Measurements from ENCODE around the gene CNPY2.
A peak's percentile ranks its signal among the peaks of the same experiment; 100 is the strongest.

CNPY2 gene

DNA sequence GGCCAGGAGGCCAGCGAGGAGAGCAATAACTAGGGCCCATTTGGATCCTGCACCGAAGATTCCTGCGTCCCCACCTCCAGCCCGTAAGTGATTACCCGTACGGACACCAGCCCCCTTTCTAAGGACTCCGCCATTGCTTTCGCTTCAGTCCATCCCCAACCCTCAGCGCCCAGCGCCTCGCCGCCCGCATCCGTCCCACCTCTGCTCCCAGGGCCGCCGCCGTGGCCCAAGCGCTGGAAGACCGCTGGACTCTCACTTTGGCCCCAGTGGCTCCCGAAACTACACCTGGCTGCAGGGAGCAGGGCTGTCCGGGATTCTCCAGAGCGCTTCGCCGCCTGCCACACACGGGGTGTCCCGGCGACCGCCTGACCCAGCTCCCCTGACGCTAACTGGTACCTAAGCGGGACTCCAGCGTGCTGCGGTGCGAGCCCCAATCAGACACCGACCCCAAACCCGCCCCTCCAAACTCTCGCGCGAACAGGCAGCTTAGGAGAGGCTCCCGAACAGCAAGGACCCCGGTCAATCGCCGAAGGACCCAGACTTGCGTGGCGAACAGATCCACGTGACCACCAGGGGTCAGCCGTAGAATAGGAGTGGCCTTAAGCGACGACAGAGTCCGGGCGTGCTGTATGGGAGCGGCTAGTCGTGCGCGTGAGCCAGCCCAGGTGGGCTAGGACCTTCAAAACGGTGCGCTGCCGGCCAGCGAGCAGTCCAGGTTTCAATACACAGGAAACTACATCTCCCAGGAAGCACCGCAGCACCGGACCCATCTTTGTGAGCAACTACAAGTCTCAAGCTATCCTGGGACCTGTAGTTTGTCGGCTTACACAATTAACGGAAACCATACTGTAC is at the start of gene CNPY2:
Gene CNPY2, minus strand, starts transcription at position 367 of the 852 bp plus-strand sequence. CDS start 771 bp downstream, outside the sequence.
- Histone ChIP-seq H3K4me2 (ENCODE audit: low read length) (peak within 1 kb of the TSS; percentile 98), H3K79me2 (peaks cover 10% of the 10 kb centered on the region), H3K36me3 (ENCODE audit: control insufficient read depth, insufficient read depth, low read length) (no peaks in the 10 kb centered on the region), H3K4me3 (ENCODE audit: low read depth, low read length) (peak within 1 kb of the TSS; percentile 96), H3K4me1 (peaks cover 10% of the 10 kb centered on the region), H3K9ac (peak within 1 kb of the TSS; percentile 74), H3K27me3 (ENCODE audit: control insufficient read depth, insufficient read depth, low read length) (no peaks in the 10 kb centered on the region), H3K27ac (peak within 1 kb of the TSS; percentile 96), H3K9me3 (ENCODE audit: control insufficient read depth, low read length) (no peaks in the 10 kb centered on the region), H2AFZ (peak within 1 kb of the TSS; percentile 71)
- TF ChIP-seq, protein P1, sequence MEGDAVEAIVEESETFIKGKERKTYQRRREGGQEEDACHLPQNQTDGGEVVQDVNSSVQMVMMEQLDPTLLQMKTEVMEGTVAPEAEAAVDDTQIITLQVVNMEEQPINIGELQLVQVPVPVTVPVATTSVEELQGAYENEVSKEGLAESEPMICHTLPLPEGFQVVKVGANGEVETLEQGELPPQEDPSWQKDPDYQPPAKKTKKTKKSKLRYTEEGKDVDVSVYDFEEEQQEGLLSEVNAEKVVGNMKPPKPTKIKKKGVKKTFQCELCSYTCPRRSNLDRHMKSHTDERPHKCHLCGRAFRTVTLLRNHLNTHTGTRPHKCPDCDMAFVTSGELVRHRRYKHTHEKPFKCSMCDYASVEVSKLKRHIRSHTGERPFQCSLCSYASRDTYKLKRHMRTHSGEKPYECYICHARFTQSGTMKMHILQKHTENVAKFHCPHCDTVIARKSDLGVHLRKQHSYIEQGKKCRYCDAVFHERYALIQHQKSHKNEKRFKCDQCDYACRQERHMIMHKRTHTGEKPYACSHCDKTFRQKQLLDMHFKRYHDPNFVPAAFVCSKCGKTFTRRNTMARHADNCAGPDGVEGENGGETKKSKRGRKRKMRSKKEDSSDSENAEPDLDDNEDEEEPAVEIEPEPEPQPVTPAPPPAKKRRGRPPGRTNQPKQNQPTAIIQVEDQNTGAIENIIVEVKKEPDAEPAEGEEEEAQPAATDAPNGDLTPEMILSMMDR (IDR thresholded peaks at IDR 0.05): peak; percentile 31

DNA sequence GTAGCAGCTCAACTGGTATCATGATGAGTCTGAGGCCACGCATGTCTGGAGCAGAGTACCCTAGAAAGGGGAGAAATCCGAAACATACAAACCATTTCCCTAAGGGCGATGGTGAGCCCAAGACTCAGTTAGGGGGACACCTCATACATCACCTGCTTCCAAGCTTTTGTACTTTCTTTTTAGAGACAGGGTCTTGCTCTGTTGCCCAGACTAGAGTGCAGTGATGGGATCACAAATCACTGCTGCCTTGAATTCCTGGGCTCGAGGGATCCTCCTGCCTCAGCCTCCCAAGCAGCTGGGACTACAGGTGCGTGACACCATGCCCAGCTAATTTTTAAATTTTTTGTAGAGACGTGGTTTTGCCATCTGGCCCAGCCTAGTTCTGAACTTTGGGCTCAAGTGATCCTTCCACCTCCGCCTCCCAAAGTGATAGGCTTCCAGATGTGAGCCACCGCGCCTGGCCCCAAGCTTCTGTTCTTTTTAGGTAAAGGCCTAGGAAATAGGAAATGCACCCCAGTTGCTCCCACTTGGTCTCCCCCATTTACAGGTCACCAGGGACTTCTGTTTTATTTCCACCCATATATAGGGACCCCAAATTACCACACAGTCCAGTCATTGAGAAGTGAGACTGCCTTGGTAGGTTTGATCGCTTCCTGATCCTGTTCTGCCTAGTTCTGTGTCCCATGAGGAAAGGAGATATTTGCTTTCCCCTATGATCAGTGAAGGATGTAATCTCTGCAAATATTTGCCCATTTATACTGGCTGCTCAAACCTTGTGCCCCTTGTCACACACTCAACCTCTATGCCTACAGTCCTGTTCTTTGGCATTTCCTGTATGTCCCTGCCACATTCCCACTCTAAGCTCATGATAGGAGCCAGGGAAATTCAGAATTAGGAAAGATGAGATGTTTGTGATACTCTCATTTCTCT is 46.6 kb upstream of the CNPY2 start, which contains the start of gene APOF:
Gene APOF, minus strand, starts transcription at position 728 of the 930 bp plus-strand sequence. Its CDS starts 112 bp downstream, at position 616.
- peaks cover 3% of the 10 kb centered on the region for H3K4me1 ChIP-seq
- H3K9me3 ChIP-seq (ENCODE audit: control insufficient read depth, low read length): no peaks in the 10 kb centered on the region
- H3K4me2 ChIP-seq (ENCODE audit: low read length): no peak within 1 kb of the TSS
- no peak within 1 kb of the TSS for H3K4me3 ChIP-seq (ENCODE audit: low read depth, low read length)
- H2AFZ ChIP-seq: peak within 1 kb of the TSS; percentile 92
- no peaks in the 10 kb centered on the region for H3K79me2 ChIP-seq
- no peaks in the 10 kb centered on the region for H3K36me3 ChIP-seq (ENCODE audit: control insufficient read depth, insufficient read depth, low read length)
- TF ChIP-seq, protein P1 (IDR thresholded peaks at IDR 0.05): no peak
- no peak within 1 kb of the TSS for H3K27ac ChIP-seq
- no peaks in the 10 kb centered on the region for H3K27me3 ChIP-seq (ENCODE audit: control insufficient read depth, insufficient read depth, low read length)
- no peak within 1 kb of the TSS for H3K9ac ChIP-seq

DNA sequence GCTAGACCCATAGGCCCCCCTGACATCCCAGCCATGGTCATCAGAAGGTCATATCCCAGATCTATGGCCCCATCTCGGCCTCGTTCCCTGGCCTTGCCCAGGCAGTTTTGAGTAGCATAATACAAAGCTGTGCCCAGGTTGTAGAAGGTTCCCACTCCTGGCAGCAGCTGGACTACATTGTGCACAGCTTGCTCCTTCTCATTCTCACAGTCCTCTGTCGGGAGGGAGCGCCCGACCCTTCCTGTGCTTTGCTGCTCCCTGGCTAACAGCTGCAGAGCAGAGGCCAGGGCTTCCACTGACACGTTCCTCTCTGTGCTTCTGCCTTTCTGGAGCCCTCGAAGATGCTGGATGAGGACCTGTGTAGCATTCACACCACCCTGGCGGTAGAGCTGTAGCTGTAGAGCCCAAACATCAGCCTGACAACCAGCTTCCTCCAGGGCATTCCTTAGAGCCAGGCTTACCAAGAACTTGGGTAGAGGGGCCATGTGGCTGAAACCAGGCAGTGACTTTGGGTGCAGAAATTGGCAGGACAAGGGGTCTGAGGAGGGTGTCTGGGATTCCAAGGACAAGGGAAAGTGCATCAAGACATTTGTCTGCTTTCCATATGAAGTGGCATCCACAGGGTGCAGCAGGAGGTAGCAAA is 45.8 kb upstream of the CNPY2 start:
- no peaks in the 10 kb centered on the region for H3K9me3 ChIP-seq (ENCODE audit: control insufficient read depth, low read length)
- H3K9ac ChIP-seq: no peak overlapping the region
- peak overlapping the region; percentile 92 for H2AFZ ChIP-seq
- no peaks in the 10 kb centered on the region for H3K36me3 ChIP-seq (ENCODE audit: control insufficient read depth, insufficient read depth, low read length)
- no peaks in the 10 kb centered on the region for H3K27me3 ChIP-seq (ENCODE audit: control insufficient read depth, insufficient read depth, low read length)
- H3K79me2 ChIP-seq: no peaks in the 10 kb centered on the region
- no peak overlapping the region for H3K4me2 ChIP-seq (ENCODE audit: low read length)
- H3K4me1 ChIP-seq: peaks cover 3% of the 10 kb centered on the region
- H3K27ac ChIP-seq: peak overlapping the region; percentile 92
- TF ChIP-seq, protein P1 (IDR thresholded peaks at IDR 0.05): no peak
- H3K4me3 ChIP-seq (ENCODE audit: low read depth, low read length): no peak overlapping the region

DNA sequence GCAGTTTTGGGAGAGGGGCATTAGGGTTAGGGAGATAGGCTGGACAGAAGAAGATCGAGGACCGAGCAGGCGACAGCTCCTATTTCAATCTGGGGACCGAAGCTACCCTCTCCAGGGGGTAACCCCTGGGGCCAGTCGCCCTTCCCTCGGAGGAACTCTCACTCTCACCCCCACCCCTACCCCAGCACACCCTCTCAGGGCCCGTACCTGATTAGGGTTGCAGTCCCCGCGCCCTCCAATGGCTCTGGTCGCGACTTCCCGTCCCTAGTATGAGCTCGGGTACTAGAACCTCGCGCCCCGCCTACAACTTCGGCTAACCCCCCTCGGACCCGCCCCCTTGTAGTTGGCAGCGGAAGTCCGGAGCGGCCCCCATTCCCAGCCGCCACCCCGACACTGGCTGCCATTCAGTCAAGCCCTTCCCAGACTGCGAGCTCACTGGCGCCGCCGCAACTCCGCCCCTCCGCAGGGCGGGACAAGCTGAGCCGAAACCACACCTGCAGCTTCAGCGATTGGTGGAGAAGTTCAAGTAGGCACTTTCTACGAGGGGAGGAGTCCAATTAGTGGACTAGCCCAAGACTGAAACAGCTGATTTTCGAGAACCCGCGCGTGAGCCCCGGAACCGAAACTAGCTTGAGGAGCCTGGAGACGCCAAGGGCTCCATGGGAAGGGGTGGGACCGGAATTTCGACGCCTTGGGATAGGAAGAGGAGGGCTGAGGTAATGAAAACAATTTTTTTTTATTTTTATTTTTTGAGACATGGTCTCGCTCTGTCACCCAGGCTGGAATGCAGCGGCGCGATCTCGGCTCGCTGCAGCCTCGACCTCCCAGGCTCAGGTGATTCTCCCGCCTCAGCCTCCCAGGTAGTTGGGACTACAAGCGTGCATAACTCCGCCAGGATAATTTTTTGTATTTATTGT is 44.3 kb upstream of the CNPY2 start, which contains the start of gene STAT2:
Gene STAT2, minus strand, starts transcription at position 257 of the 917 bp plus-strand sequence. CDS start 3,536 bp downstream, outside the sequence.
- H3K27me3 ChIP-seq (ENCODE audit: control insufficient read depth, insufficient read depth, low read length): no peaks in the 10 kb centered on the region
- peaks cover 3% of the 10 kb centered on the region for H3K4me1 ChIP-seq
- H3K27ac ChIP-seq: peak within 1 kb of the TSS; percentile 92
- H2AFZ ChIP-seq: peak within 1 kb of the TSS; percentile 92
- no peaks in the 10 kb centered on the region for H3K9me3 ChIP-seq (ENCODE audit: control insufficient read depth, low read length)
- no peaks in the 10 kb centered on the region for H3K36me3 ChIP-seq (ENCODE audit: control insufficient read depth, insufficient read depth, low read length)
- TF ChIP-seq, protein P1 (IDR thresholded peaks at IDR 0.05): no peak
- H3K4me3 ChIP-seq (ENCODE audit: low read depth, low read length): peak within 1 kb of the TSS; percentile 96
- peak within 1 kb of the TSS; percentile 51 for H3K9ac ChIP-seq
- no peaks in the 10 kb centered on the region for H3K79me2 ChIP-seq
- H3K4me2 ChIP-seq (ENCODE audit: low read length): peak within 1 kb of the TSS; percentile 93

Measured in parathyroid adenoma (tissue), 2 donors.